Neuronal stem cell (in vitro differentiated cells): ENCODE results near the gene RNF224.
A peak's percentile ranks its signal among the peaks of the same experiment; 100 is the strongest.

Experiments
- DNase-seq: peaks from one replicate; pipeline ENCODE4 v3.0.0-alpha.2; 2013; ENCODE audit warnings: low spot score
- H2AFZ ChIP-seq: one replicate; pipeline ENCODE4 v1.6.1; 2013; ENCODE audit warnings: mild to moderate bottlenecking, low read length, inconsistent platforms
- H2AK5ac ChIP-seq: 2 replicates; pipeline ENCODE4 v1.6.1; 2013; ENCODE audit warnings: low read depth, mild to moderate bottlenecking, inconsistent platforms, low read length, moderate library complexity, mixed read lengths
- H2BK120ac ChIP-seq: 2 replicates; pipeline ENCODE4 v1.6.1; 2013; ENCODE audit warnings: low read depth, mild to moderate bottlenecking, inconsistent platforms, low read length, moderate library complexity, mixed read lengths
- H2BK12ac ChIP-seq: one replicate; pipeline ENCODE4 v1.6.1; 2013; ENCODE audit warnings: low read length, inconsistent platforms
- H2BK15ac ChIP-seq: 2 replicates; pipeline ENCODE4 v1.6.1; 2013; ENCODE audit warnings: mild to moderate bottlenecking, low read length, inconsistent platforms, mixed read lengths
- H2BK5ac ChIP-seq: one replicate; pipeline ENCODE4 v1.6.1; 2013; ENCODE audit warnings: inconsistent platforms, mild to moderate bottlenecking, low read length, moderate library complexity
- H3K14ac ChIP-seq: one replicate; pipeline ENCODE4 v1.6.1; 2013; ENCODE audit warnings: low read length, inconsistent platforms
- H3K18ac ChIP-seq: 2 replicates; pipeline ENCODE4 v1.6.1; 2013; ENCODE audit warnings: low read length, inconsistent platforms
- H3K23ac ChIP-seq: 2 replicates; pipeline ENCODE4 v1.6.1; 2013; ENCODE audit warnings: low read depth, mild to moderate bottlenecking, mixed read lengths, low read length, inconsistent platforms; ENCODE audit not compliant: poor library complexity
- H3K27ac ChIP-seq: replicated peaks from 3 replicates; pipeline ENCODE4 v1.5.1; 2013; ENCODE audit warnings: low read length, inconsistent platforms
- H3K27me3 ChIP-seq, 3 experiments: 2 replicates each; pipeline ENCODE4 v1.6.1; 2013; ENCODE audit warnings: low read length in 3 of 3, mild to moderate bottlenecking in 2 of 3, inconsistent platforms in 1 of 3, low read depth in 1 of 3, mixed read lengths in 1 of 3, moderate library complexity in 1 of 3; ENCODE audit not compliant: control insufficient read depth in 3 of 3, insufficient read depth in 3 of 3
- H3K36me3 ChIP-seq, 2 donors: replicated peaks in 1 of 2; 2 replicates each; pipeline ENCODE4 v1.6.1; 2013; ENCODE audit warnings: low read length in 2 of 2; ENCODE audit not compliant: control insufficient read depth in 2 of 2, insufficient read depth in 2 of 2
- H3K4ac ChIP-seq: 2 replicates; pipeline ENCODE4 v1.6.1; 2013; ENCODE audit warnings: inconsistent platforms, mild to moderate bottlenecking, low read length, moderate library complexity
- H3K4me1 ChIP-seq, 2 donors: 1 replicate in 1 of 2; 2 replicates in 1 of 2; pipeline ENCODE4 v1.6.1; 2013; ENCODE audit warnings: low read length in 2 of 2, low read depth in 1 of 2; ENCODE audit not compliant: control insufficient read depth in 2 of 2, insufficient read depth in 1 of 2
- H3K4me2 ChIP-seq: one replicate; pipeline ENCODE4 v1.6.1; 2013; ENCODE audit warnings: mild to moderate bottlenecking, low read length, inconsistent platforms; ENCODE audit not compliant: insufficient read depth, poor library complexity, severe bottlenecking
- H3K4me3 ChIP-seq, 2 donors: 2 replicates each; pipeline ENCODE4 v1.5.1; 2013; ENCODE audit warnings: low read length in 2 of 2, mild to moderate bottlenecking in 2 of 2, inconsistent platforms in 1 of 2, moderate library complexity in 1 of 2
- H3K79me1 ChIP-seq: one replicate; pipeline ENCODE4 v1.6.1; 2013; ENCODE audit warnings: low read depth, mild to moderate bottlenecking, inconsistent platforms, low read length, moderate library complexity
- H3K9ac ChIP-seq: one replicate; pipeline ENCODE4 v1.6.1; 2013; ENCODE audit warnings: mild to moderate bottlenecking, low read depth, low read length, inconsistent platforms; ENCODE audit not compliant: poor library complexity
- H3K9me3 ChIP-seq, 2 donors: replicated peaks in 1 of 2; 2 replicates each; pipeline versions ENCODE3 to v1.6.1; 2013; ENCODE audit warnings: low read length in 2 of 2, mild to moderate bottlenecking in 2 of 2, inconsistent platforms in 1 of 2, low read depth in 1 of 2, mixed read lengths in 1 of 2, moderate library complexity in 1 of 2; ENCODE audit not compliant: control insufficient read depth in 2 of 2, insufficient read depth in 1 of 2
- H4K8ac ChIP-seq: one replicate; pipeline ENCODE4 v1.6.1; 2013; ENCODE audit warnings: low read depth, mild to moderate bottlenecking, inconsistent platforms, low read length, moderate library complexity
- H4K91ac ChIP-seq: one replicate; pipeline ENCODE4 v1.6.1; 2013; ENCODE audit warnings: low read length, low read depth, mild to moderate bottlenecking, inconsistent platforms; ENCODE audit not compliant: poor library complexity
- WGBS, 2 donors: extraction: QIAGEN DNeasy Blood & Tissue Kit; methylation state at CpG; one replicate each; pipeline ENCODE4 v1.1.7; 2013; ENCODE audit warnings: missing lambda C conversion rate in 2 of 2, mixed read lengths in 1 of 2; ENCODE audit not compliant: insufficient read length in 2 of 2, insufficient replicate concordance in 1 of 2; ENCODE audit errors: extremely low coverage in 2 of 2; 5-methylcytosine and 5-hydroxymethylcytosine counted together

RNF224 gene

GRCh38 chr9:137198902-137199283, 28.4 kb upstream of the RNF224 start:
- peak overlapping the region in 1 of 2 donors; percentile 71 for H3K4me3 ChIP-seq
- peak overlapping the region; percentile 41 for H2BK12ac ChIP-seq
- no peak overlapping the region for H2AFZ ChIP-seq
- WGBS, 2 donors, result no CpG with 5 or more reads among the region's 11 CpGs
- no peak overlapping the region for H3K27ac ChIP-seq
- H3K9ac ChIP-seq, result no peak overlapping the region
- no peaks in the 10 kb centered on the region for H3K27me3 ChIP-seq
- peak overlapping the region; percentile 37 for H2AK5ac ChIP-seq
- H2BK5ac ChIP-seq, result peak overlapping the region; percentile 71
- DNase-seq, result no peak
- no peak overlapping the region for H4K91ac ChIP-seq
- no peak overlapping the region for H4K8ac ChIP-seq
- H3K4me2 ChIP-seq, result no peak overlapping the region
- peaks cover 23% of the 10 kb centered on the region for H3K79me1 ChIP-seq
- peaks cover 0 to 8% of the 10 kb centered on the region in 2 donors for H3K36me3 ChIP-seq
- H3K18ac ChIP-seq, result no peak overlapping the region
- H2BK120ac ChIP-seq, result no peak overlapping the region
- no peaks in the 10 kb centered on the region for H3K9me3 ChIP-seq
- peaks cover 21 to 28% of the 10 kb centered on the region in 2 donors for H3K4me1 ChIP-seq
- H3K4ac ChIP-seq, result no peak overlapping the region
- peak overlapping the region; percentile 56 for H3K14ac ChIP-seq
- H2BK15ac ChIP-seq, result no peak overlapping the region
- H3K23ac ChIP-seq, result peak overlapping the region; percentile 8

GRCh38 chr9:137199411-137200121, 27.7 kb upstream of the RNF224 start:
- Histone ChIP-seq H3K23ac (peak overlapping the region; percentile 55), H3K4ac (peak overlapping the region; percentile 37), H3K18ac (peak overlapping the region; percentile 17), H2BK15ac (no peak overlapping the region), H3K9me3 (no peaks in the 10 kb centered on the region), H4K91ac (no peak overlapping the region), H3K79me1 (peaks cover 19% of the 10 kb centered on the region), H3K4me3 (peak overlapping the region; percentile 71 to 75), H3K36me3 (peaks cover 3 to 13% of the 10 kb centered on the region in 2 donors), H3K27ac (no peak overlapping the region), H3K4me1 (peaks cover 20 to 32% of the 10 kb centered on the region in 2 donors), H2AK5ac (no peak overlapping the region), H2BK5ac (peak overlapping the region; percentile 71), H4K8ac (no peak overlapping the region), H2BK120ac (no peak overlapping the region), H3K9ac (peak overlapping the region; percentile 70), H3K4me2 (peak overlapping the region; percentile 91), H3K27me3 (no peaks in the 10 kb centered on the region), H3K14ac (peak overlapping the region; percentile 56), H2BK12ac (peak overlapping the region; percentile 58), H2AFZ (no peak overlapping the region)
- DNase-seq, result no peak
- WGBS, 2 donors, result no CpG with 5 or more reads among the region's 51 CpGs

GRCh38 chr9:137200311-137201204, 26.7 kb upstream of the RNF224 start, which contains the start of gene TPRN:
TPRN (minus strand) TSS chr9:137200741; CDS start chr9:137200711, 30 bp downstream.
- Histone ChIP-seq H4K91ac (no peak within 1 kb of the TSS), H3K79me1 (peaks cover 19% of the 10 kb centered on the region), H3K14ac (peak within 1 kb of the TSS; percentile 63), H3K4me2 (peak within 1 kb of the TSS; percentile 94), H3K4me3 (peak within 1 kb of the TSS; percentile 71 to 95), H3K4me1 (peaks cover 18 to 36% of the 10 kb centered on the region in 2 donors), H4K8ac (no peak within 1 kb of the TSS), H2BK12ac (no peak within 1 kb of the TSS), H3K9me3 (no peaks in the 10 kb centered on the region), H3K27ac (peak within 1 kb of the TSS; percentile 43), H3K4ac (peak within 1 kb of the TSS; percentile 89), H3K36me3 (peaks cover 3 to 13% of the 10 kb centered on the region in 2 donors), H3K9ac (peak within 1 kb of the TSS; percentile 100), H2BK5ac (peak within 1 kb of the TSS; percentile 87), H2BK15ac (no peak within 1 kb of the TSS), H3K23ac (peak within 1 kb of the TSS; percentile 92), H2AK5ac (peak within 1 kb of the TSS; percentile 19), H2AFZ (peak within 1 kb of the TSS; percentile 81), H2BK120ac (no peak within 1 kb of the TSS), H3K27me3 (no peaks in the 10 kb centered on the region), H3K18ac (peak within 1 kb of the TSS; percentile 97)
- DNase-seq, result peak; percentile 98
- no CpG with 5 or more reads among the region's 118 CpGs for WGBS, 2 donors
